ENCODE data around the gene MMP8.

The MMP8 gene

GRCh38 chr11:102719620-102720277, 5.0 kb downstream of the MMP8 start:
- DNase-seq (ENCODE audit: low read depth): no peak

- DNase-seq (ENCODE audit: low read depth): no peak
Measured at GRCh38 chr11:102717280-102717679, 7.5 kb downstream of the MMP8 start.

GRCh38 chr11:102716527-102716926, 8.2 kb downstream of the MMP8 start:
- DNase-seq (ENCODE audit: low read depth): no peak

- DNase-seq (ENCODE audit: low read depth): no peak
Measured at GRCh38 chr11:102712137-102712536, 12.6 kb downstream of the MMP8 start.

GRCh38 chr11:102709201-102709945, 15.4 kb downstream of the MMP8 start:
- DNase-seq (ENCODE audit: low read depth): no peak

GRCh38 chr11:102708654-102709053, 16.1 kb downstream of the MMP8 start:
- DNase-seq (ENCODE audit: low read depth): no peak

- DNase-seq (ENCODE audit: low read depth): no peak
Measured at GRCh38 chr11:102705626-102706025, 19.1 kb downstream of the MMP8 start, which contains the start of gene MMP27. Gene MMP27 (minus strand): TSS chr11:102705769. CDS start chr11:102705714, 55 bp downstream.

- no peak for DNase-seq (ENCODE audit: low read depth)
Measured at GRCh38 chr11:102704841-102705240, 19.9 kb downstream of the MMP8 start.

GRCh38 chr11:102703826-102704493, 20.8 kb downstream of the MMP8 start:
- DNase-seq (ENCODE audit: low read depth): no peak

- DNase-seq (ENCODE audit: low read depth): no peak
Measured at GRCh38 chr11:102695201-102695600, 29.6 kb downstream of the MMP8 start.

GRCh38 chr11:102685754-102686153, 39.0 kb downstream of the MMP8 start:
- no peak for DNase-seq (ENCODE audit: low read depth)

- DNase-seq (ENCODE audit: low read depth): no peak
Measured at GRCh38 chr11:102685338-102685737, 39.4 kb downstream of the MMP8 start.

GRCh38 chr11:102683277-102683676, 41.5 kb downstream of the MMP8 start:
- DNase-seq (ENCODE audit: low read depth): no peak

- no peak for DNase-seq (ENCODE audit: low read depth)
Measured at GRCh38 chr11:102680945-102681344, 43.8 kb downstream of the MMP8 start.

- no peak for DNase-seq (ENCODE audit: low read depth)
Measured at GRCh38 chr11:102678022-102678421, 46.7 kb downstream of the MMP8 start.

GRCh38 chr11:102676084-102676483, 48.7 kb downstream of the MMP8 start:
- DNase-seq (ENCODE audit: low read depth): no peak

- DNase-seq (ENCODE audit: low read depth): no peak
Measured at GRCh38 chr11:102669664-102670063, 55.1 kb downstream of the MMP8 start.

GRCh38 chr11:102666331-102666957, 58.3 kb downstream of the MMP8 start:
- no peak for DNase-seq (ENCODE audit: low read depth)

- no peak for DNase-seq (ENCODE audit: low read depth)
Measured at GRCh38 chr11:102664001-102664752, 60.6 kb downstream of the MMP8 start.

GRCh38 chr11:102662607-102663006, 62.1 kb downstream of the MMP8 start:
- no peak for DNase-seq (ENCODE audit: low read depth)
